ENCODE data around the gene VASH2. TPM values are rescaled to one million over a fixed set of nuclear protein-coding genes. Genes with fewer than 3 reads are reported as not detected.

VASH2 gene
- total RNA-seq, 4 donors from 2014 or later, result 0.85 to 1.7 (median 1.1) TPM; not detected in 1

- Histone ChIP-seq H3K36me3 (no peaks in the 10 kb centered on the region), H3K9me3 (no peaks in the 10 kb centered on the region), H3K27me3 (no peaks in the 10 kb centered on the region), H3K4me3 (no peak overlapping the region), H3K4me1 (no peaks in the 10 kb centered on the region), H3K27ac (no peak overlapping the region)
- TF ChIP-seq POLR2A (IDR thresholded peaks at IDR 0.05), result no peak
- no peak for TF ChIP-seq CTCF (IDR thresholded peaks at IDR 0.05)
- DNase-seq, result no peak
Measured at GRCh38 chr1:212926372-212926771, 24.0 kb upstream of the VASH2 start.

GRCh38 chr1:212928323-212929291, 21.7 kb upstream of the VASH2 start:
- no peak for DNase-seq
- H3K9me3 ChIP-seq, result no peaks in the 10 kb centered on the region
- H3K27me3 ChIP-seq, result no peaks in the 10 kb centered on the region
- H3K4me1 ChIP-seq, result no peaks in the 10 kb centered on the region
- no peak for TF ChIP-seq CTCF (IDR thresholded peaks at IDR 0.05)
- TF ChIP-seq POLR2A (IDR thresholded peaks at IDR 0.05), result no peak
- H3K4me3 ChIP-seq, result no peak overlapping the region
- peak overlapping the region in 1 of 4 donors; percentile 2 for H3K27ac ChIP-seq
- no peaks in the 10 kb centered on the region for H3K36me3 ChIP-seq

- peak in 1 of 3 donors; percentile 73 for DNase-seq
- H3K27me3 ChIP-seq, result no peaks in the 10 kb centered on the region
- no peaks in the 10 kb centered on the region for H3K4me1 ChIP-seq
- H3K36me3 ChIP-seq, result no peaks in the 10 kb centered on the region
- TF ChIP-seq POLR2A (IDR thresholded peaks at IDR 0.05) (no peak), CTCF (IDR thresholded peaks at IDR 0.05) (no peak)
- no peaks in the 10 kb centered on the region for H3K9me3 ChIP-seq
- no peak overlapping the region for H3K27ac ChIP-seq
- H3K4me3 ChIP-seq, result no peak overlapping the region
Measured at GRCh38 chr1:212930986-212931678, 19.2 kb upstream of the VASH2 start.

- Histone ChIP-seq H3K4me3 (no peak overlapping the region), H3K27me3 (no peaks in the 10 kb centered on the region), H3K27ac (no peak overlapping the region), H3K36me3 (no peaks in the 10 kb centered on the region), H3K9me3 (no peaks in the 10 kb centered on the region), H3K4me1 (no peaks in the 10 kb centered on the region)
- no peak for DNase-seq
- TF ChIP-seq CTCF (IDR thresholded peaks at IDR 0.05) (no peak), POLR2A (IDR thresholded peaks at IDR 0.05) (no peak)
Measured at GRCh38 chr1:212933815-212934471, 16.4 kb upstream of the VASH2 start.

GRCh38 chr1:212935387-212935981, 14.9 kb upstream of the VASH2 start:
- TF ChIP-seq CTCF (IDR thresholded peaks at IDR 0.05), result no peak
- TF ChIP-seq POLR2A (IDR thresholded peaks at IDR 0.05), result no peak
- Histone ChIP-seq H3K36me3 (no peaks in the 10 kb centered on the region), H3K4me3 (no peak overlapping the region), H3K27ac (no peak overlapping the region), H3K4me1 (no peaks in the 10 kb centered on the region), H3K27me3 (no peaks in the 10 kb centered on the region), H3K9me3 (no peaks in the 10 kb centered on the region)
- DNase-seq, result no peak

Data from Peyer's patch (tissue), 4 donors.